Measurements from ENCODE around the gene PKM.
"Not testable (repeated sequence)": the region's sequence is repeated elsewhere in the genome, so short reads cannot be mapped to it uniquely, and the experiment has no call there.

Gene PKM

DNA sequence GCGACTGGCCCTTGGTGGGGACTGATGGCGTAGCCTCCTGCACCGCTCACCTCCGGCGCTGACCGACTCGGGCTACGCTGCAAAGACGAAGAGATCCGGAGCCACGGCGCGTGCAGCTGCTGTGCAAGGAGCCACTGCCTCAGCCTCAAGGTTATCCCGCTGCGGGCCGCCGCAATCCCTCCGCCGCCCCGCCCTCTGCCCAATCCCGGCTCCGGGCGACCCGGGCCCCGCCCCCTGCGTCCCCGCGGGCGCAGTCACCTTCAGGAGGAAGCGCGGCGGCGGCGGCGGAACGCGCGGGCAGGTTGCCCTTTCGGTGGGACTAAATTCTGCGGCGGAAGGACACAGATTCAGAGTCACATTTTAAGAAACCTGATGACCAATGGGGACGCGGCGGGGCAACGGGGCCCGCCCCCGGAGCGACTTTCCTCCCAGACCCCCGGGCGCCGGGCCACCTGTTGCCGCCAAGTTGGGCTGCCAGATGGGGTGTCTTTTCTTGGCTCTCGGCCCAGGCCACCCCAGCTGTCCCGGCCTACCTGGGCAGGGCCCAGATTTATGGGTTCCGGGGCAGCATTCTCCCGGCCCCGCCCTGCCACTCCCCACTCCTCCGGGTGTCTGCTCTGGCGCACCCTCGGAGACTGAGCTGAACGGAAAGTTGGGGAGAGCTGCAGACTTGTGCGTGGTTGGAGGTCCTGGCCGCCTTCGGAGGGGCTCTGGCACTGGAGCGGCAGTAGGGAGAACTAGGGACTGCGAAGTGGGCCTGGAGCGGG is at the start of gene PKM:
PKM (minus strand) TSS at position 125 of the 767 bp plus-strand sequence. CDS start 12,093 bp downstream, outside the sequence.
- DNase-seq, result peak; percentile 96

DNA sequence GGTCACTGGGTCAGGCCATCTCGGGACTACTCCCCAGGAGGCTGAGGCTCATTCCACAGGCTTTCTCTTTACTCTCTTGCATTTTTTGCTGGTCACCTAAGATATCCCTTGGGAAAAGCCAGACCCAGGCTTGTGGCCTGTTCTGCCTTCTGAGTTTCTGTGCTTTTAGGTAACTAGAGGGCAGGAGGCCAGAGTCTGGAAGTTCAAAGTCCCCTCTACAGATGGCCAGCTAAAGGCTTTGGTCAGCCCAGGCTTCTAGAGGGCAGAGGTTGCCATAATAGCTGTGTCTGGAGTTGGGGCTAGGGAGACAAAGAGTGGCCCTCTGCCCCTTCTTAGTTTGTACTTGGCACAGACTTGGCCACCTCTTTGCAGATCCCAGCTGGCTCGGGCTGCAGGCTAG is 49.8 kb upstream of the PKM start:
- DNase-seq, result no peak

DNA sequence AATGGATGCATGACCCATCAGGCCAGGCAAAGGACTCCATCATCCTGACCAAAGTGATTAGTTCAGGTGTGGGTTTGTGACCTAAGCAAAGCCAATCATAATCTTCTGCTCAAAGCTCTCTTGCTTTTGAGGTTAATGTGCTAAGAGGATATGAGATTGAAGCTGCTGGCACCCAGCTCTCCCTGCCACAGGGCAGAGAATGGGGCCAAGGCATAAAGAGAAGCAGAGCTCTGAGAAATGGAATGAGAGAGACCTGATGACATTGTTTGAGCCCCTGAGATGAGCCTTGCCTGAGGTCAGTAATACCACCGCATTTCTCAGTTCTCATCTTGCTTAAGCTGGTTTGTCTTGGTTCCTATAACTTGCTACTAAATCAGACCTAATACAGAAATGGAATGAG is 47.7 kb upstream of the PKM start:
- no peak for DNase-seq

DNA sequence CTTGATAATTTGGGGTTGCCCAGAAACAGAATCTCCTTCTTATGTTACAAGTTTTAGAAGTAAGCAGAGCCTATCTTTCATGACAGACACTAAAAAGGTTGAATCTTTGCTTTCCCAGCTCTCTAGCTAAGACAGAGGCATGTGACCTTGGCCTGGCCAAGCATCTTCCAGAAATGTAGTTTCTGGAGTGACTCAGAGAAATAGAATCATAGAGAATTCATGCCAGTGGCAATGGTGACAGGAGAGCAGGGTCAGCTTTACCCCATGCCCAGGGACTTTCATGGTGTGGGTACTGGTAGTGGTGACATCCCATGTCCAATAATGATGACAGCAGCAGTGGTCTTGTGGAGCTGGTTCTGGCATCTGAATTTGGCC is 45.3 kb upstream of the PKM start:
- no peak for DNase-seq

DNA sequence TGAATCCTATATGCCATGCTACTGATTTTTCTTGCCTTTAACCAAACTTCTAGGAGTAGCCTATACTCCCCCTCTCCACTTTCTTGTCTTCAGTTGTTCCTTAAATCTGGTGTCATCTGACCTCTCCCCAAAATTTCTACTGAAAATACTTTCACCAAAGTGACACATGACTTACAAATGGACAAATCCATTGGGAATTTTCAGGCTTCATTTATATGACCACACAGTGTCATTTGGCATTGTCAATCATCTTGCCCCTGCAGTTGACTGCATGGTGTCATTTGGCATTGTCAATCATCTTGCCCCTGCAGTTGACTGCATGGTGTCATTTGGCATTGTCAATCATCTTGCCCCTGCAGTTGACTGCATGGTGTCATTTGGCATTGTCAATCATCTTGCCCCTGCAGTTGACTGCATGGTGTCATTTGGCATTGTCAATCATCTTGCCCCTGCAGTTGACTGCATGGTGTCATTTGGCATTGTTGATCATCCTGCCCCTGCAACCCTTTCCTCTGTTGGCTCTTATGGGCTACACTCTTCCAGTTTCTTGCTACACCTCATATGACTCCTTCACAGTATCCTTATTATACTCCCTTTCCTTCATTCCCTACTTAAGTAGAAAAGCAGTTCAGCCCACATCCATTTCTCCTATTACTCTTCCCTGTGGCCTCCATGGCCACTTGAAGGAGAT is 44.8 kb upstream of the PKM start:
- DNase-seq, result not testable (repeated sequence)

DNA sequence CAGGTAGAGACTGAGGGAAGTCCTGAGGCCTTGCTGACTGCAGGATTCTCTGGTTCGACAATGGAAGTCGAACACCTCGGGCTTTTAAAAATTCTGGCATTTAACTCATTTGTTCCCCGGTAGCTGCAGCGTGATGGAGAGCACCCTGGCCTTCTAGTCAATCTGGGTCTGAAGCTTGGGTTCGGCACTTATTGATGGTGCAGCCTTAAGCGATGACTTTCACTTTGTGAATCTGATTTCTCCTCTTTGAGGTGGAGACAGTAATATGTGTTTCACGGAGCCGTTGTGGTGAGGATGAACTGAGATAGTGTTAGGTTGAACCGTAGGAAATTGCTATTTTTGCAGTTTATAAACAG is 42.0 kb upstream of the PKM start:
- DNase-seq, result no peak

DNA sequence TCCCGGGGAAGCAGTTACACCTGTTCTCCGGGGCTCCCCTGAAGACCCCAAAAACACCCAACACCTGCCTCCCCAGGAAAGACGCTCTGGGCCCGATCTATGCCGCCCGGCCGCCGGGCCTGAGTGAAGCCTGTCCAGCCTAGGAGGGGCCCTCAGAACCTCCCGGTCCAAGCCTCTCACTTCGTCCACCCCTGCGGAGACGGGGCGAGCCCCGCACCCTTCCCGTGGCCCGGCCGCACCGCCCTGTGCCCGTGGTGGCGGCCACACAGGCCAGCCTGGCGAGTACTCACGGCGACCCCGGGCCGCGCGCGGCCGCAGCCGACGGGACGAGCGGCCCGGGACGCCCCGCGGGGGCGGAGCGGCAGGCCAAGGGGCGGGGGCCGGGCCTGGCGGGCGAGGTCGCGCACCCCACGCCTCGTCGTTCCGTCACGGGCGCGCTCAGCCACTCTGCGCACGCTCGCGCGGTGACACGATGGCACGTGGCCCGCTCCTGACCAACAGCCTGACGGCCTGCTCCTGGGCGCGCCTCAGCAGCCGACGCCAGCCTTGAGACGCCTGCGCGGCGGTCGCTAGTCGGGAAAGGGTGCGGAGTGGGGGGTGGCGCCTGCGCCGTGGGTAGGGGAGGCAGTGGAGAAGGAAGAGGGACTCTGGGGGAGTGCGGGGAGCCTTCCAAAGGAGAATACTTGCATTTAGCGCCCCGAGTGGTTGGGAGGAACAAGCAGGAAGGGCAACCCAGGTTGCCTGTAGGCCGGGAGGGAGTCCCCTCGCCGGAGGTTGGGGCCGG is 41.4 kb upstream of the PKM start, which contains the start of gene PARP6:
PARP6 (minus strand) TSS at position 342 of the 784 bp plus-strand sequence. CDS start 5,077 bp downstream, outside the sequence.
- peak; percentile 100 for DNase-seq

DNA sequence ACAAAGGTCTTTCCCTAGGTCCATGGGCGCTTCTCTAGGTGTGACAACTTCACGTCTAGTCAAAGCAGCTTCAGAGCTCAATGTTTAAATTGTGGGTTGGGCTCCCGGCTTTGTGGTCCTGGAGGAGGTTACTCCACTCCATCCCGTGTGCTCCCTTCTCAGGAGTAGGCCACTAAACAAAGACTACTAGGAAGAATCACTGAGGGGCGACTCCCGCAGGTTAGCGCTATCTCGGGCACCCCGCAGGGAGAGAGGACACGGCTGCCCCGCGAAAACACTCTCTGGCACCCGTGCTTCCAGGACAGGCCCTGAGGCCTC is 40.9 kb upstream of the PKM start:
- DNase-seq, result peak; percentile 23

DNA sequence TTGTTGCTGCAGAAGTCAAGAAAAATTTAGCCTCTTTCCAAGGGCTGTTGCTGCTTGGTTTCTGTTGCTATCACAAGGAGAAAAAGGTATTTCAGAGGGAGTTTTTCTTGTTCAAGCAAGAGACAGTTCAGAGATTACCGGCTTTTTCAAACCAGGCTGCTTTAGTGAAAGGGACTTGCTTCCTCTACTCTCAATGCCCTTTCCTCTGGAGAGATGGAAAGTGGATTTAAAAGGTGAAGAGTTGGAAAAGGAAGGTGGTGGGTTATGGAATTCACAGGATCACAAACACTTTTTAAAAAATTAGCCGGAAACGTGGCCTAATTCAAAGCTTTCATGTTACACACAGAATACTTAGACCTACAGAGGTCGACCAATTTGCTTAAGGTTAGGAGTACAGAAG is 40.2 kb upstream of the PKM start:
- DNase-seq, result no peak

DNA sequence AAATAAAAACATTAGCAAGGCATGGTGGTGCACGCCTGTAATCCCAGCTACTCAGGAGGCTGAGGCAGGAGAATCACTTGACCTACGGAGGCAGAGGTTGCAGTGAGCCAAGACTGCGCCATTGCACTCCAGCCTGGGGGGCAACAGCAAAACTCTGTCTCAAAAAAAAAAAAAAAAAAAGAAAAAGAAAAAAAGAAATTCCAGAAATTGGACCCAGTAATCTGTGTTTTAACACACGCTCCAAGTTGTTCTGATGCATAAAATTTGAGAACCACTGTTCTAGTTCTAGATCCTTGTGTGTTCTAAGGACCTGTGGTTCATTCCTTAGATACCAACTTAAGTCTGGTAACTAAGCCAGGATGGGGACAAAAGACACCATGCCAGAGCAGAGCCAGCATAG is 38.7 kb upstream of the PKM start:
- DNase-seq, result no peak

DNA sequence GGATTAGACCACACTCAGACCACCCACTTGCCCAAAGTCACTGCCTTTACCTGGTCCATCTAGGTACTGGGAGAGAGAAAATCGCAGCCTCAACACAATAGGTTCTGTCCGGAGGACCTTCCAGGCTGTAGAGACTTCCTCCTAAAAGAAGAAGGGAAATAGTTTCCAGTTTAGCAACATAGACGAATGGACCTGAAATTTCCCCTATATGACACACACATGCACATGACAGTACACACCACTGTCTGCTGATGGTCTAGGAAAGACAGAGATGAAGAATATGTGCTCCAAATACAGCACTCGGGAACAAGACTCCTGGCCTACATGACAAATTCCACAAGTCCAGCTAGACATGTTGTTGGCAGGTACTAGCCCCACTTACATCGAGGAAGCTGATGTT is 34.0 kb upstream of the PKM start:
- no peak for DNase-seq

DNA sequence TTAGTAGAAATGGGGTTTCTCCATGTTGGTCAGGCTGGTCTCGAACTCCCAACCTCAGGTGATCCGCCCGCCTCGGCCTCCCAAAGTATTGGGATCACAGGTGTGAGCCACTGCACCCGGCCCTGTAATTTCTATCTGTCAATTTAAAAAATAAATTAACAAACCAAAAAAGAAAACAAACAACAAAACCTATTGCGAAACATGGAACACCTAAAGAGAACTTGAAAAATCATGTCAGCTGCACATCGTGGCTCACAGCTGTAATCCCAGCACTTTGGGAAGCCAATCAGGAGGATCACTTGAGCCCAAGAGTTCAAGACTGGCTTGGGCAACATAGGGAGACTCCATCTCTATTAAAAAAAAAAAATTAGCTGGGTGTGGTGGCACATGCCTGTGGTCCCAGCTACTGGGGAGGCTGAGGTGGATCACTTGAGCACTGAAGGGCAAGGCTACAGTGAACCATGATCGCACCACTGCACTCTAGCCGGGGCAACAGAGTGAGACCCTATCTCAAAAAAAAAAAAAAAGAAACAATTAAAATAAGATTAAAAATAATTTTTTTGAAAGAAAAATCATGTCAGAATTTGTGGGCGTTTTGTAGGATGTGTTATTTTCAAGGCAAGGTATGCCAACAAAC is 21.8 kb upstream of the PKM start:
- no peak for DNase-seq

DNA sequence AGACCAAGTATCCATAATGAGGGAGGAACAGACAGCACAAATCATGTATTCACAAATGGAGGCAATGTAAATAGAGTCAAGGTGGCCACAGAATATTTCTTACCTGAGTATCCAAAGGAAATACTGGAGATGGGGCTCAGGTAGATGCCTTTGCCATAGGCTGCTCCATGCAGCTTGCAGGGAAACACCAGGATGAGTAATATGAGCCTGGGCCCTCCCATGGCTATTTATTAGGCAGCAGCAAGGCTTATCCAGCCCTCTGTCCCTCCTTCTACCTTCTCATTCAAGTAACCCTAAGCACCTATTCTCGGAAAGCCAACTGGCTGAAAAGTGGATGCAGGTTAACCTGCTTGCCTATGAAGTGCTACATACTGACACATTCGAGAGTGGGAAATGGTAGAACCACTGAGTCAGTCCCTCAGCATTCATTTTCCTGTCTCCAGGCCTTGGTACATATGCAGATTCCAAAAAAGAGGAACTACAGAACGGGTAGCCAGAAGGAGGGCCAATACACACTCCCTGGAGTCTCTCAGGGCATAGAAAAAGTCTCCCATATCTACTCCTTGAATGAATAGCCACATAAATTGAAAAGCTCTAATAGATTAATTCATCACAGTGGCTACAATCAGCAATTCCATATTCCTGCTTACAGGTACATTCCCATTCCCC is 18.3 kb upstream of the PKM start:
- no peak for DNase-seq

DNA sequence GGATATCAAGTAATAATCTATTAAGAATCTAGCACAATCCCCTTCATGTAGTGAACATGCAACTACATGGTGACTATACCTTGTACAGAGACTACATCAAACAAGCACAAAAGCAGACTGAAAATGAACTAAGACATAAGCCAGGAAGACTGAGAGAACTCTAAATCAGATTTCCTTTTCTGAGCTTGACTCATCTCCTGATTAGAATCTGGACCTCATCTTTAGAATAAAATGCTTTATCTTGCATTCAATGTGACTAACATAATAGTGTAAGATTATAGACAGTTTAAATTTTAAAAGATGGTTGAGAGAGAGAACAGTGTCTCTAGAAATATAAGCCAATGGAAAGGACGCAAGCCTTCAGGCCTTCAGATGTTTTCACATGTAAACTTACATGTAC is 17.5 kb upstream of the PKM start:
- no peak for DNase-seq

DNA sequence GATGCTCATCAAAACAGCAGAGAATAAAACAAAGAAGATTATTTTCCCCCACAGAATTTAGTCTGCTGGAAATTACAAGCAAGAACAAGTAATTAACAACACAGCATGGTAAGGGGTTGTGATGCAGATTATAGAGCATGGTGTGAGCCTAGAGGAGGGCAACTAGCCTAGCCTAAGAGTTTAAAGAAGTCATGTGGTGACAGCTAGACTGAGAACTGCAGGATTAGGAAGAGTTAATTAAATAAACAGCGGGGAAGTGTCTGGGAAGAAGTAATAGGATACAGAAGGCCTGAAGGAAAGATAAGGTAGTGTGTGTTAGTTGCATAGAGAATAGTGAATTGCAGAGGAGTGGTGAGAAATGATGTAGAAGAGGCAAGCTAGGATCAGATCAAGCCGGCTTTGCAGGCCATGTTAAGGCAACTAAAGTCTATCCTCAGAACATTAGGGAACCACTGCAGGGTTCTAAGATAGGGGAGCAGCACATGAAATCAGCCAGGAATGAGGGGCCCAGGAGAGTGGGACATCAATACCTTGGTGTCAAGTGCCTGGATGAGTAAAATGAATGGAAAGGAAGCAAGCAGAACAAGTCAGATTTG is 11.9 kb upstream of the PKM start:
- no peak for DNase-seq

DNA sequence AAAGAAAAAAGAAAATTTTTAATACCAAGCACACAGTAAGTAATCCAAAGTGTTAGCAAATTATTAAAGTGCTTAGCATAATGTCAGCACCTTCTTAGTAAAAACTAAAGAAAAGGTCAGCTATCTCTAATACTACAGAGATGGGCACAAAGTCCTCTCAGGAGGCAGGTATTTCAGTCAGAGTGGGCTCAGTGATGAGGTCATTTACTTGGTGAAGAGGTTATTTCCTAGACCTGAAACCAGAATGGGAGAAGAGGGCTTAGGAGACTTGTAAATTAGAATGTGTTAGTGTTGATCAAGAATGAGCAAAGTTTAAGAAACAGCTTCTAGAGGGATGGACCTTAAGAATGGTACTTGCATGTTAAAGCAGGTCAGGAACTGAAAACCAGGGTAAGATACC is 8.7 kb upstream of the PKM start:
- DNase-seq, result no peak

DNA sequence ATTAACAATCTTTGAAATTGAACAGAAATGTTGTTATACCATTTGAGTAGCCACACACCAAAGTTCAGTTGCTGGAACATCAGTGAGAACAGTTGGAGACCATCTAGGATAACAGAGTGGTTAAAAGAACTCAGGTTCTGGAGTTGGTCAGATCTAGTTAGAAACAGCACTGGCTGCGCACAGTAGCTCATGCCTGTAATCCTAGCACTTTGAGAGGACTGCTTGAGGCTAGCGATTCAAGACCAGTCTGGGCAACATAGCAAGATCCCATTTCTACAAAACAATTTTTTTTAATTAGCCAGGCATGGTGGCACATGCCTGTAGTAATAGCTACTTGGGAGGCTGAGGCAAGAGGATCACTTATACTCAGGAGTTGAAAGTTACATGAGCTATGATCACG is 7.6 kb upstream of the PKM start:
- DNase-seq, result no peak

DNA sequence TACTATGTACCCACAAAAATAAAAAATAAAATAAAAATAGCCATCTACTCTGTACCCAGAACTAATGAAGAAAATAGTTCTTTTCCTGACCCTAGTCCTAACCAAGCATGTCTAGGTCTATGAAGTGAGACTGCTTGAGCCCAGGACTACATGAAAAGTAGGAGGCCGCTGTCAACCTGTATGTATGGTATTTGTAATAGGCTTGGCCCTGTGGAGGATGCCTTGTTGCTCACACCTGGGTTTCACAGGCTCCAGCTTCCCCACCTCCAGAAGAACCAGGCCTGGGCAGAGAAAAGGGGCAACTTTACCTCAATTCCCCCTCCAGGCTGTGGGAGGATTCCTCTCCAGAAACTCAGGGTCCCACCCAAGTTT is 6.8 kb upstream of the PKM start:
- DNase-seq, result no peak

DNA sequence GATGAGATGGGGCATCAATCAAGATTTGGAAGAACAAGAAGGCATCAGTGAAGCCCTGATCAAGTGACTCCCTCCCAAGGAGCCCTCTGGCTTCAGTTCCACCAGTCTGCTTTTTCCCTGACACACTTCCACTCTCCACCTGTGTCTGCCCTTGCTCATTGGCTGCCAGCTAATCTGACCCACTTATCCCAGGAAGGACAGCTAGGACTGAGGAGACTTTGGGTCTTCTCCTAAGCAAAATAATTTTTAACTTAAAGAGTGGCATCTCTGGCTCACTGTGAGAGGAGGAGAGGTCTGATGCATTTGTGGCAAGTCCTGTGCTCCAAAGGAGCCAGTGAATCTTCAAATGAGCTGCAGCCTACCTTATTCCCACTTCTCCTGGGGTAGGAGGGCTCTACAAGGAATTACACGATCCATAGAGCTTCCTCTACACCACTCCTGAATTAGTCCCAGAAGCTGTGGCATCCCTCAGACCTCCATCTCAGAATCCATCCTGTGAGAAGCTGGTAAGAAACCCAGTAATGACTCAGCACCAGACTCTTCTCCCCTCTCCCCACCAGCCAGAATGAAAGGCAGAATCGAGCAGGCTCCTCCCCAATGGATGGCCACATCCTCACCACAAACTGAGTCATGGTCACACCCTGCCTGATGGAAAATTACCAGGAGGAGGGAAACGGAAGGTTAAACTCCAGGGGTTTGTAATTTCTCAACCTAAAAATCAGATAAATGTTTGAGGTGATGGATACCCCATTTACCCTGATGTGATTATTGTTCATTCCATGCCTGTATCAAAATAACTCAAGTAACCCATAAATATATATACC is 6.3 kb upstream of the PKM start:
- peak; percentile 39 for DNase-seq

DNA sequence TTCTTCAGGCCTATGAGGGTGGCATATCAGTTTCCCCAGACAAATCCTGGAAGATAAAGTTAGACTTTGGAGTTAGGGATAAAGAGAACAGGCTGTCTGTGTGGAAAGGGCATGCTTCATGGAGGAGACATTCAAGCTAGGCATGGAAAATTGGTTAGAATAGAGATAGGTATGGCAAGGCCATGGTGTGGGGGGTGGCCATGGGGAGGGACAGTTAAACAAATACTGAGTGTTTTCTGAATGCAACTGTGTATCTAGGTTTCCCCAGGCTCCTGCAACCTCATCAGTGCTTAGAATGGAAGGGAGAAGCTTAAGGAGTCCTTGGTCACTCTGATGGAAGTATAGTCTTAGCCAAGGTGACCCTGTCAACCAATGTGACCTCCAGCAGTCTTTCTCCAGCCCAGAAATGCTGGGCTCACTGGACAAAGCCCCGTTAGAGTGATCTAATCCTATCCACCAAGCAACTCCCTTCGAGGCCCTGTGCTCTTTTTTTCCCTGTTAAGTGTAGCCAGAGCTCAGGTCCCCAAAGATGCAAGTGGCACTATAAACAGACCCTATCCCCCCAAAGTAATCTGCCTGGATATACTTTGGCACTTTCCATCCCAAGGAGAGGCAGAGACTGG is 5.5 kb upstream of the PKM start:
- no peak for DNase-seq

DNA sequence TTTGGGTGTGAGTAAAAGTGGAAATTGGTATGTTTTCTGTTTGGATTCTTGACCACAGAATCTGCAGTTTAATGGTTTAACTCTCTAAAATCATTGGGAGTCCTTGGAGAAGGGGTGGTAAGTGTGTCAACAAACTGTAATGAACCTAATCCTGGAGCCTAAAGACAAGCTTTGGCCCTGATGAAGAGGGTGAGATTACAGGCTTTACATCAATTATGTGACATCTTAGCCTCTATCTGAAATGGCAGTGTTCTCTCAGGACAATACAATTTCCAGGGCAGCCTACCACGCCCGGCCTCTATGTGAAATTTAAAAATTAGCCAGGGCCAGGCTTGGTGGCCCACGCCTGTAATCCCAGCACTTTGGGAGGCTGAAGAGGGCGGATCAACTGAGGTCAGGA is 4.3 kb upstream of the PKM start:
- no peak for DNase-seq
